AML-193 (cell line): ENCODE results near the gene AMPD2.

Experiments used
- DNase-seq, 2 experiments: peaks; one replicate each; lab custom pipeline; 2025; lab: John Stamatoyannopoulos, UW

AMPD2 gene

GRCh38 chr1:109619576-109620400, at the start of gene AMPD2, which contains the start of gene GNAT2:
Gene AMPD2, plus strand, starts transcription at chr1:109619837. Its CDS starts 1,339 bp downstream, at chr1:109621176.
Gene GNAT2, minus strand, starts transcription at chr1:109619616. Its CDS starts 6,746 bp downstream, at chr1:109612870.
- DNase-seq = peak; percentile 83

GRCh38 chr1:109570414-109570813, 49.2 kb upstream of the AMPD2 start:
- DNase-seq = no peak

- peak; percentile 62 to 69 for DNase-seq
Measured at GRCh38 chr1:109573785-109574184, 45.9 kb upstream of the AMPD2 start.

DNA sequence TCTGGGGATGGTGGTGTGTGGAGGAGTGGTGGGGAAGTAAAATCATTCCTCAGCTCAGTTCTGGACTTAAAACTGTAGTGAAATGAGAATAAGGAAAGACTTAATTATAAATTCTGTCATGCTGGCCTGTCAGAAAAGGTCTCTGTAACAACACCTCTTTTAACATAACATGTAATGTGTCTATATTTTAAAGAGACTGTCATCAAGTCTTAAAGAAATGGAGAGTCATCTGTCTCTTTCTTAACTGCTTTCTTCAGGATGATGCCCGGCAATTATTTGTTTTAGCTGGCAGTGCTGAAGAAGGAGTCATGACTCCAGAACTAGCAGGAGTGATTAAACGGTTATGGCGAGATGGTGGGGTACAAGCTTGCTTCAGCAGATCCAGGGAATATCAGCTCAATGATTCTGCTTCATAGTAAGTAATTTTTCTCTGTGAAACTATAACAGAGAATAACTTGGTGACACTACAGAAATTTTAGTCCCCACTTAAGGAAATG, 40.6 kb upstream of the AMPD2 start:
- no peak for DNase-seq

- DNase-seq = no peak
Measured at GRCh38 chr1:109579491-109579890, 40.1 kb upstream of the AMPD2 start.

- DNase-seq = no peak
Measured at GRCh38 chr1:109582021-109582420, 37.6 kb upstream of the AMPD2 start.

DNA sequence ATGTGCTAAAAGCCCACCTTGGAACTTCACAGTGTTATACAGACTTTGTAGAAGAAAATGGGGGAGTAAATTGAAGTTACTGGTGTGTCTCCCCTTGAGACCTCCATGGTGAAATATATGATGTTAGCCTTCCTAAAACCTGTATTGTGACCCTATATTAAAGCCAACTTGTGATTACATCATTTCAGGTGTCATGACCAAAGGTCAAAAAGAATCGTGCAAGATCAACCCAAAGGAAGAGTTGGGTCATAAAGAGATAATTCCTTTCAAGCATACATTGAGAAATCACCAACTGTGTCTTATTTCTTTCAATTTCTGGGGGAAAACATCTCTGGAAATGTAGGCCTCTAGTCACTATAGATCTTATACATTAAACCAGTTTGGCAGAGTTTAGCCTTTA, 34.9 kb upstream of the AMPD2 start:
- DNase-seq = no peak

GRCh38 chr1:109586055-109586454, 33.6 kb upstream of the AMPD2 start:
- DNase-seq = no peak

GRCh38 chr1:109589177-109589576, 30.5 kb upstream of the AMPD2 start:
- DNase-seq = no peak

DNA sequence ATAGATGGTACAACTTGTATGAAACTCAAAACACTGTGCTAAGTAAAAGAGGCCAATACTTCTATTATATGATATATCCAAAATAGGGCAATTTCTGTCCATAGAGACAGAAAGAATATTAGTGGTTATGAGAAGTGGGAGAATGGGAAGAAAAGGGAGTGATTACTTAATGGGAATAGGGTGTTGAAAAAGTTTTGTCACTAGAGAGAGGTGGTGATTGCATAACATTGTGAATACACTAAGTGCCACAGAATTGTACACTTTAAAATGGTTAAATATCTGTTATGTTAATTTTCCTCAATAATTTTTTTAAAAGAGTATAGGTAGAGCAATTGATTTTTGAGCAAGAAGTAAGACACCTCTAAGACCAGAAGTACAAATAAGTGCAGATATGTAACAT, 30.0 kb upstream of the AMPD2 start:
- DNase-seq = no peak

DNA sequence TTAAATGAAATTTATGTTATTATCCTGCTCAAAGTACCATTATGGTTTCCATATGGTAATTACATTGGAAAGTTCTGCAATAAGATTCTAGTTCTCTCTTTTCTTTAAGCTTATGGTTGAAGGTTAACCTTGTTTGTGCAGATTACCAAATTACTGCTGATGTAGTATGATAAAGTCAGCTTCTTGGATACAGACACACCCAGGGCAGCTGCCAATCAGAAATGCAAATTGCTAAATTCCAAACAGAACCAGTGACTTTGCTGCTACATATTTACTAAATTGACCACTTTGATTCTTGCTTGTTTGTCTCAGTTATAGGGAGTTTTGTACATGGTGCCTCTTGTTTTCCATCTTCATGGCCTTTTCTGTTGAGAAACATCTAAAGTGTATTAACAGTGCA, 26.7 kb upstream of the AMPD2 start:
- no peak for DNase-seq

- DNase-seq = no peak
Measured at GRCh38 chr1:109595531-109595930, 24.1 kb upstream of the AMPD2 start.

DNA sequence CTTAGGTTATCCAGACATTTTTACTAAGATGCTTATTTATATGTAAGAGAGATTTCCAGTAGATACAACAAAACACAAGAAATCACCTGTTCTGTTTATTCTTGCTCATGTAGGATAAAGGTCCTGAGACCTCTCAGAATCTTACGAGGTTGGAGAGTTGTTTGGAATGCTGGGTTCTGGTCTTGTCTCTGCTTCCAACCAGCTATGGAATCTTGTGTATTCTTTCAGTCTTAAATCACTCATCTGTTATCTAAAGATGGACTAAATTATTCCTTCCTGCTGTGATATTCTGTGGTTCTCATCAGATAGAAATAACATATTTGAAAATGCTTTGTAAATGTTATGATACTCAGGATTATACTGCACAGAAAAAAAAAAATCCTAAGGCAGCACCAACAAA, 21.5 kb upstream of the AMPD2 start:
- no peak for DNase-seq

DNA sequence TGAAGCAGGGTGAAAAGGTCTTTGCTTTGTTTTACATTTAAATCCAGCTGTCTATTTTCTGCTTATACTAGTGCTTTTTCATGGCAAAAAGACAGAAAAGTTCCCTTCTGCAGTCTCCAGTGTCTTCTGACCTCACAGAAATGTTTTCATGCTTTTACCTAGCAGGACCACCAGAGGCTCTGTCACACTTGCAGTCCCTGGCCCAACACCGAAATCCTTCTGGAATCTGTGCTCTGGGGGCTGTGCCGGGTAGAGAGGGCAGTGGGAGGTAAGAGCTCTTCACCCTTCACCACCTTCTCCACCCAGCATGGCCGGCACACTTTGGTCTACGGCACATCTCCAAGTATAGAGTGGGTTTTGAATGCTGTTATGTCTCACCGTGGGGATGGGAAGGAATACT, 21.0 kb upstream of the AMPD2 start:
- DNase-seq = no peak

DNA sequence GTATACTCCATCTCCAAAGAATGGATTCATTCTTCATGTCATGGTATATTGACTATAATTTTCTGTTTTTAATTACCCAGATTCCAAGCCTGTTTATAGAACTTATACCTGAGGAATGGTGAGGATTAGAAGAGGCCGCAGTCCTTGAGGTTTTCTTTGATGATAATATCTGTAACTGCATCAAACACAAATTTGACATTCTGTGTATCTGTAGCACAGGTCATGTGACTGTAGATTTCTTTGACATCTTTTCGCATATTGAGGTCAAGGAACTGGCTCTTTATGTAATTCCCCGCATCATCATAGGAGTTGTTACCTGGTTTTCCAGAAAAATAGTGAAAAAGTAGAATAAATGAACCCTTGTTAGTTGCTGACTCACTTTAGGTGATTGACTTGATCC, 16.4 kb upstream of the AMPD2 start:
- DNase-seq = no peak

DNA sequence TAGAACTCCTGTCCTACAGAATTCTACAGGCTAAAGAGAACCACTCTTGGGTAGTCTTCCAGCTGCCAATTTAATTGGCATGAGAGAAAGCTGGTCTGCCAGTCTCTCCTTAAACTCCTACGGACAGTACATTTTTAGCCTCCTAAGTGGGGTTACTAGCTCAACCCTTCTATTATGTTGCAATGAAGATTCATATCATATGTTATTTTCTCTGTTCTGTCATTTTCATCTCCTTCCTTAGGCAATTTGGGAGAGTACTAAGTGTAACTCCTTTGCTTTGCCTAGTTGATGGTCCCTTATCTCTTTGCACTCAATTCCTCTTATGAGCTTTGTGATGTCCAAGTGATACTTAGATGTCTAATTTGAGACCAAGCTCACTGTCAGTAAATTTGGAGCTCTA, 14.3 kb upstream of the AMPD2 start:
- DNase-seq = no peak

GRCh38 chr1:109609881-109610280, 9.8 kb upstream of the AMPD2 start:
- no peak for DNase-seq

DNA sequence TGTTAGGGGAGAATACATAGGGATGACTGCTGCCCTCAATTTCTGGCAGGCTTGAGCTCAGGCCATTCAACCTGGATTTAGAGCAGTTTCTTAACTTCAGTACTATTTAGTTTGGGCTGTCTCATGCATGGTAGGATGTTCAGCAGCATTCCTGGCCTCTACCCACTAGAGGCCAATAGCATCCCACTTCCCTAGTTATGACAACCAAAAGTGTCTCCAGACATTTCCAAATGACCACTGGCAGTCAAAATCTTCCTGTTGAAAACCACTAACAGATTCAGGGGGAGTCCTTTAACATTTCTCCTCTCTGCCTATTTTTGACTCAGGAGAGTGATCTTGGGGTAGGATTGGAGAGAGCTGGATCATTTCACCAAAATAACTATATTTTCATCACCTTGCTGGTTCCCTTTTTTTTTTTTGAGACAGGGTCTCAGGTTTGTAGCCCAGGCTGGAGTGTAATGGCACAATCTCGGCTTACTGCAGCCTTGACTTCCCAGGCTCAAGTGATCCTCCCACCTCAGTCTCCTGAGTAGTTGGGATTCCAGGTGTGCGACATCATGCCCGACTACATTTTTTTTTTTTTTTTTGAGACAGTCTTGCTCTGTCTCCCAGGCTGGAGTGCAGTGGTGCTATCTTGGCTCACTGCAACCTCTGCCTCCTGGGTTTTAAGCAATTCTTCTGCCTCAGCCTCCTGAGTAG, 8.9 kb upstream of the AMPD2 start:
- no peak for DNase-seq

DNA sequence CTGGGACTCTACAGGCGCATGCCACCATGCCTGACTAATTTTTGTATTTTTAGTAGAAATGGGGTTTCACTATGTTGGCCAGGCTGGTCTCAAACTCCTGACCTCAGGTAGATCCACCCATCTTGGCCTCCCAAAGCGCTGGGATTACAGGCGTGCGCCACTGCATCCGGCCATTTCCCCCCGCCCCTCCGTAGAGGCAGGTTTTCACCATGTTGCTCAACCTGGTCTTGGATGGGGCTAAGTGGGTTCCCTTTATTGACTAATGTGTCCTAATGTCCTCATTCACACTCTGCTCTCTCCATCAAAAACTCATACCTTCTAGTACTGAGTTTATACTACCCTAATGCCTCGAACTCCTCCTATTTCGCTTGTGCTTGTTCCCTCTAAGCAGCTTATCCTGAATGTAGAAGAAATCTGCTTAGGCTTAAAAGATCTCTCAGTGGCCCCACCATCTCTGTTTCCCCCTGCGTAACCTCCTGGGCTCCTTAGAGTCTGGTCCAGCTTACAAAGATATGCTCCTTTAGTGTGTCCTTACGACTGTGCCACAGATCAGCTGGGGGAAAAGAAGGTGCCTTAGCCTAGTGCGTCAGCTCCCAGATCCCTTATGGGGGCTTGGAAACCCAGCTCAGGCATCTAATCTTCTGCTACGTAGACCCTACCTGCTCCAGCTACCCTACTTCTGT, 8.2 kb upstream of the AMPD2 start:
- DNase-seq = no peak

GRCh38 chr1:109613361-109614147, 6.1 kb upstream of the AMPD2 start:
- no peak for DNase-seq

- peak; percentile 96 to 97 for DNase-seq
Measured at GRCh38 chr1:109615879-109616278, 3.8 kb upstream of the AMPD2 start.

DNA sequence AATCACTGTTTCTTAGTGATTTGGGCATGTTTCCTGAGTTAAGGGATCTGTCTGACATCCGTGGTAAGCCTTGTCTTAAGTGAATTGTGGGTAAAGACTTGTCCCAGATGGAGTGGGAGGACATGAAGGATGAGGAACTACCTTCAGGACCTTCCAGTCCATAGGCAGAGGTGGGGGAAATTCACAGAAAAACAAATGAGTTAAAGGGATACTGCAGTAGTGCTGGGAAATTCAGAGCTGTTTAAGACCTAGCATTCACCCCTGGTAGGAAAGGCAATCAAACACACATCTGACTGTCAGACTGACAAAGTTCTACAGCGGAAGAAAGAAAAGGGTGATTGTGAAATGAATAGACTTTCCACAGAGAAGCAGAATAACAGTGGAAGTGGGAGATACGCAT, 3.2 kb upstream of the AMPD2 start:
- DNase-seq = no peak
